GM19372 (cell line): Measurements from ENCODE around the gene NAV2.

Source experiments
- ATAC-seq: cut with Tn5 transposase; IDR thresholded peaks from one replicate; pipeline ENCODE4 v1.9.1; 2021; ENCODE audit warnings: mild to moderate bottlenecking, low read depth, moderate library complexity; ENCODE audit not compliant: unreplicated experiment

Gene NAV2

GRCh38 chr11:19714387-19715363 is 2.0 kb downstream of the NAV2 start:
- ATAC-seq, result no peak

- no peak for ATAC-seq
Measured at GRCh38 chr11:19715373-19715772, 2.7 kb downstream of the NAV2 start.

GRCh38 chr11:19718051-19718450 is 5.4 kb downstream of the NAV2 start:
- no peak for ATAC-seq

- no peak for ATAC-seq
Measured at GRCh38 chr11:19718951-19719350, 6.3 kb downstream of the NAV2 start.

- no peak for ATAC-seq
Measured at GRCh38 chr11:19719960-19720359, 7.3 kb downstream of the NAV2 start.

DNA sequence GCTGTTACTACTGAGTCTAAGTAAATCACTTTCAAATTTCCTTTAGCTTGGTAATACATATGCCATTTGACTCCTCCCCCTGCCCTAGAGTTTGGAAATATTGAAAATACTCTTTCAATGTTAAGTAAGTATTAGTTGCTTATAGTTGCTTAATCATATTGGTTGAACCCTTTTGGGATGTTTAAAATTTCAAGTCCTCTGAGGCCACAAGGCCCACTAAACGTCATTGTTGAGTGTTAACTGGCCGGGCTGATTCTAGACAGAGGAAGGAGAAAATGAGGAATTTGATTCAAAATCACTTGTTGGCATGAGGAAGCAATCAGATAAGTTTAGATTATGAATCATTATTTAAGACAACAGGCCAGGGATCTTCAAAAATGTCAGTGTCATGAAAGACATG is 8.5 kb downstream of the NAV2 start:
- ATAC-seq, result no peak

DNA sequence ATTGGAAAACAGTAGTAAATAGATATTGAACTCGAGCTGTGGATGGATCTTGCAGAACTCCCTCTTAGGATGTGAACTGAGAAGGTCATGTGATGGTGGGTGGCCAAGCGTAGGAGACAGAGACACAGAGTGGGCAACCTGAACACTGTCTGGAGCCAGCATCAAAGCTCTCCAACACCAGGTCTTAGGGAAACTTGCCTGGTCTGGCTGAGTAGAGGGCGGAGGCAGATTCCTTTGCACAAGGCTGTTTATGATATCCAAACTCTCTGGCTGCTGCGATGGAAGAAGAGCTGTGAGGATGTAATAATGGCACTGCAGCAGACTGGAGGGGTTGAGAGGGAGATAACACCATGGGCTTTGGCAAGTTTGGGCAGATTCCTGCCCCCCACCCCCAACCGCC is 10.1 kb downstream of the NAV2 start:
- ATAC-seq, result no peak

DNA sequence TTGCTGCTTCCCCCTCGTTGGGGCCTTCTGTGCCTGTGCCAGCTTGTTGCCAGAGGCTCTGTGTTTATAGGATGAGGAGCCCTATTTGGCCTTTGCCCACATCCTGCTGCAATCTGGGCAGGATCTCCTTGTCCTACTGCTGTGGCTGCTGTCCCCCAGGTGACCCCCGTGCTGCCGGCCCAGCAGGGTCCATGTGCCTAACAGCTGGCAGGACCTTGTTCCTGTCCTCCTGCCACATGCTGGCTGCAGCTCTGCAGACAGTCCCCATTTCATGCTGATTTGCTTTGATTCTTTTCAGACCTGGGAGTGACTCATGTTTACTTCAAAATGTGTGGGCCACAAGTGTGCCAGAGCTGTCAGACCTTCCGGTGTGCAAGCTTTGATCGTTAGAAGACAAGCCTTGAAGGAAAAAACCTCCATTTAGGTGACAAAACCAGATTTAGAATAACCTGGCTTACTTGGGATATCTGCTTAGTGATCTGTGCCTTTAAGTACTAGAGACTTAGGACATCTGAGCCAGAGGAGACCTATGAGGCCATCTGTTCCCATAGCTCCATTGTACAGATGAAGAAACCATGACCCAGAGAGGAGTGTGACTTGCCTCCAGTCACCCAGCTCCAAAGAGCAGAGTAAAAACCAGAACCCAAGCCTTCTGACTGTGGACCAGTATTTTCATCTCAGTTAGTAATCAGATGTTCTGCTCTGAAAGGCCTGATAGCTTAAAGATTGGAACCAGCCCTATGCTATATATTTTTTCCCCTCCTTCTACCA is 11.1 kb downstream of the NAV2 start:
- no peak for ATAC-seq

DNA sequence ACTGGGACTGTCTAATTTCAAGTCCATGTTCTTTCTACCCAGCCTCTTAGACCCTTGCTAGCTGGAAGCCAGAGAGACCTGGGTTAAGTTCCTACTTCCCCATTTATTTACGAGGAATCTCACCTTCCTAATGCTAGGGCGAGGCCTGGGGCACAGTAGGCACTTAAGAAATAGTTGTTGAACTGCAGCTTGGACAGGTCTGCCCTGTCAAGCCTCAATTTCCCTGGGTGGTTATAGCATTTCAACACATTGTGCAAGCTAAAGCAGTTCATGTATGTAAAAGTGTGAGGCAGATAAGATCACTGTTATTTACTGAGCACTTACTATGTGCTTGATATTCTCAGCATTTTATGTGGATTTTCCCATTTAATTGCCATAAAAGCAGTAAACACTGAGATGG is 12.1 kb downstream of the NAV2 start:
- ATAC-seq, result no peak

- no peak for ATAC-seq
Measured at GRCh38 chr11:19725379-19726079, 12.9 kb downstream of the NAV2 start.

DNA sequence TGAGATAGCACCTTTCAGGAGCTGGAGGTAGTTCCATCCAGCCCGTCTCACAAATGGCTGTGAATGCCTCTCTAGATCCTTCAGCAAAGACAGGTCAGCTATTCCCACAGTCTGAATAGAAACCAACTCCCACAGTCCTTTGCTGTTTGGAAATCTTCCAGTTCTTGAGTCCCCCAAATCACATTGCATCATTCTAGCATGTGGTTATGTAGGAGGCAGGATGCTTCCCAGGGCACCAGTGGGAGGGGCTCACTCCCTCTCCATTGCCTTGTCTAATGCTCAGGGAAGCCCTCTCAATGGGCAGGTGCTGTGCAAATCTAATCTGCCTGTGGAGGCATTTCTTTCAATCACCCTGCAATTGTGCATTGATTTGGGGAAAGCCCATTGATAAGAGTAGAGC is 14.6 kb downstream of the NAV2 start:
- no peak for ATAC-seq

- no peak for ATAC-seq
Measured at GRCh38 chr11:19728436-19728835, 15.8 kb downstream of the NAV2 start.

GRCh38 chr11:19729141-19729540 is 16.5 kb downstream of the NAV2 start:
- ATAC-seq, result no peak

DNA sequence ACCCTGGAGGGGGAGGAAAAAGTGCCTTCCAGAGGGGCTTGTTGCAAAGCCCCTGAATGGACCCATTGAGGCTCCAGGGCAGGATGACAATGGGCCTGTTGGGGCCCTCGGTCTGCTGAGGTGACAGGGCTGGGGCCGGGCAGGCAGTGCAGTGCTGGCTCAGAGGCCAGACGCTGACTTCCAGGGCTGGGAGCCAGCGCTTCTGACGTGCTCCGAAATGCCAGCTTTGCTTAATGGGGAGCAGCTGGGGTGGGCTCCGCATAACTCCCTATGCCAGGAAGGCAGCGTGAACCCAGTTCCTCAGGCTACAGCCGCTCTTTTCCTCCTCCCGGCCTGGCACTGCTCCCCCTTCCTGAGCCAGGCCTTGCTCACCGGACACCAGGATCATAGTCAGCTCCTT is 17.7 kb downstream of the NAV2 start:
- ATAC-seq, result no peak

GRCh38 chr11:19734171-19734570 is 21.5 kb downstream of the NAV2 start:
- ATAC-seq, result no peak

DNA sequence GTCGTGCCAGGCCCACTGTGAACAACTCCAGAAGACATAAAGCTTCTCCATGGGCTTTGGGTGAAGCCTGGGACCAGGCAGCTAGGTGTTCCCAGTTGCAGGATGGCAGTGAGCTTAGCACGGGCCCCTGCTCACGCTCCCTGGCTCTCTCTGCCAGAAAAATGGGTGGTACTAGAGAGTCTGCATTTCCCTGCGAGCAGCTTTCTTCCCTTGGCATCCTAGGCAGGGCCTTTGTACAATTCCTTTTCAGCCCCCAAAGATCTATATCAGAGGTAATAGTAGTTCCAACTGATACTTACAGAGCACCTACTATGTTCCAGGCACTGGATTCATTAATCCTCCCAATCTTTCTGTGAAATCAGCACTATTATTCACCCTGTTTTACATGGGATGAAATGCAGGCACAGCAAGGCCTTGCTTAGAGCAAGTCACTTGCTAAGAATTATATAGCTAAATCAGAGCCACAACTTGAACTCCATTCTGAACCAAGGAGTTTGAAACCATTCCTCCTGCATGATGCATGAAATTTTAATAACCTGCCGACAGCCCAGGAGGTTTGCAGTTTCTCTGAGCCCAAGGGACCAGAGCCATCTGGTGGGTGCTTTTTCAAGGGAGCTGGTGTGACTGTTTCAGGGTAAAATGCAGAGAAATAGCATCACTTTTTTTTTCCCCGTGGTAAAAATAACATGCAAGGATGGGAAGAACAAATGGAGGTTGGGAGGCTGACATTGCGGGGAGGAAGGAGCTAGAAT is 22.7 kb downstream of the NAV2 start:
- no peak for ATAC-seq

DNA sequence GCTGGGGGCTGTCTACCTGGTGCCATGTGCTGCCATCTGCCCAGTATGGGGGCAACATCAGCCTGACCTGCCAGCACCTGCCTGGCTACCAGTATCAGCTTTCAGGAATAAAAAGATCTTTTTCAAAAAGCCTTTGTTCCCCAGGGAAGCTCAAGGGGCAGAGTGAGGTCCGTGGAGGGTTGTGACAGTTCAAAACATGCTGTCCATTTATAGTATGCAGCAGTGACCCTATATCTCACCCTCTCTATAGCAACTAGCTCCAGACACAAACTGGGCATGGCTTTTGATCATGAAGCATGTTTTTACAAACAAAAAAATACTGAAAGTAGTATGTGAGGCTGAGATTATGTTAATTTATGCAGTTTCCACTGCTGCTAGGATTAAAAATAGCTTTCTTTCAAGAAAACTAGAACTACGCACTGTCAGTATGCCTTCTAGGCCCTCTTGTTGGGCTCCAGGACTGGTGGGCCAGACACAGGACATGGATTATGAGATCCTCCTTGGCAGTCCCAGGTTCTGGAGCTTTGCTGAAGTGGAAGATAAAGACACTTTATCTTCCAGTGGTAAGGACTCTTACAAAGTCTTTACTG is 23.4 kb downstream of the NAV2 start:
- no peak for ATAC-seq

- ATAC-seq, result no peak
Measured at GRCh38 chr11:19736831-19737230, 24.2 kb downstream of the NAV2 start.

GRCh38 chr11:19737575-19737974 is 24.9 kb downstream of the NAV2 start:
- no peak for ATAC-seq

DNA sequence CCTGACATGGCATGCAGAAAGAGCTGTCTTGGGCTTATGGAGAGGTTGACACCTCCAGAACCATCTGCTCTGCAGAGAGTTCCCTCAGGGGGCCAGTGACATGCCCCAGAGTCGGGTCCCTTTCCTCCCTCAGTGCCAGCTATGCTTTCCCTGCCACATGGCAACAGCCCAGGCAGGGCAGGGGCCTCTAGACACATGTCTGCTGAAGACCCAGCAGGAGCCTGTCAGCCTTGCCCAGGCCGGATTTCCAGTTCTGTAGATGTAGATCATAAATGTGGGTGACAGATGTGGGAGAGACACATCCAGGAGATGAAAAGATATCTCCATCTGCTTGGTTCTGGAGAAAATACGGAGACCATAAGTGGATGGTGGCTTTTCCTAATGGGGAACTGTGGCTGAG is 25.5 kb downstream of the NAV2 start:
- no peak for ATAC-seq
